Measurements from ENCODE around the gene PARP9.

Gene PARP9

GRCh38 chr3:122488262-122488973 is 75.7 kb downstream of the PARP9 start:
- DNase-seq (ENCODE audit: low read depth, low spot score): no peak

- no peak for DNase-seq (ENCODE audit: low read depth, low spot score)
Measured at GRCh38 chr3:122484985-122485384, 79.1 kb downstream of the PARP9 start.

GRCh38 chr3:122481390-122481789 is 82.7 kb downstream of the PARP9 start:
- DNase-seq (ENCODE audit: low read depth, low spot score): no peak
